Measurements from ENCODE around the gene TMIGD3. TPM values are rescaled to one million over a fixed set of nuclear protein-coding genes. Genes with fewer than 3 reads are reported as not detected.
A peak's percentile ranks its signal among the peaks of the same experiment; 100 is the strongest.

The TMIGD3 gene
- polyA plus RNA-seq, 1 donor (not counting 4 experiments of a cell fraction or from before 2014, with no cell fraction given) = not detected

DNA sequence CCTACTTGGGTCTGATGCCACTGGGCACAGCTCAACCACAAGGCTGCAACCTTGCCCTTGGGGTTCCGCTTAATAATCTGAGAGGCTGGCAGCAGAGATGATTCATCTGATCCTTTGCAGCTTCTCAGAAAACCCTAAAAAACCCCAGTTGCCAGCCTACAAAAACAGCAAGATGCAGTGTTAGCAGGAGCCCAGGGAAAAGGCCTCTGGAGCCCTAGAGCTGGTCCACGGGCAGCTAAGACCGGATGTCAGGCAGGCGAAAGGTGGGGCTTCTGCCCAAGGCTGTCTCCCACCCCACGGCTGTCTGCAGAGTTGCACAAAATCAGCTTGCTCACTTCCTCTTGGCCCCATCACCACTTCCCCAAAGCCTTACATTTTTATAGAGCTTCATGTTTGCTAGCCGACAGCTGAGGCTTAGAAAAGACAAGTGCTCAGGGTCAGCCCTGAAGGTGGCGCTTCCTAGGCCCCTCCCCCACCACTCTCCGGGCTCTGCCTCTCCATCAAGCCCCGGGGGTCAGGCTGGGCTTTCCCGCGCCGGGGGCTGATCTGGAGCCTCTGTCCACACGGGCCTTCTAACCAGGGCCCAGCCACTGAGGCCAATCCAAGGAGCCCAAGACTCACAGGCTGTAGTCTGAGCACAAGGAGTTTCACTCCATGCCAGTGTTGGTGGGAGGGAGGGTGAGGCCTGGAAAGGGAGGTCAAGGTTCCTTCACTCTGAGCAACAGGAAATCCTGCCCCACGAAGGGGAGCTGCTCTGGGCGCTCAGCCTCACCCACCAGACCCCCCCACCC, 4.2 kb upstream of the TMIGD3 start:
- Histone ChIP-seq H3K9ac (ENCODE audit: control insufficient read depth, extremely low read depth, insufficient read depth, low read length) (peak overlapping the region; percentile 17), H2AFZ (ENCODE audit: control insufficient read depth, low read length) (peak overlapping the region; percentile 85), H3K4me3 (ENCODE audit: control insufficient read depth in 2 of 3, extremely low read depth in 1 of 3, insufficient read depth in 2 of 3, low read depth in 1 of 3, low read length in 3 of 3) (peak overlapping the region in 1 of 3 experiments; percentile 49), H3K27me3 (ENCODE audit: control insufficient read depth, extremely low read depth, insufficient read depth, low read length) (peaks cover 13% of the 10 kb centered on the region), H3K9me3 (ENCODE audit: control insufficient read depth, low read depth, low read length) (no peaks in the 10 kb centered on the region), H3K79me2 (ENCODE audit: control insufficient read depth, insufficient read depth, low read length) (no peaks in the 10 kb centered on the region), H3K4me1 (ENCODE audit: control insufficient read depth, extremely low read depth, insufficient read depth, low read length) (peaks cover 14% of the 10 kb centered on the region), H3K9me1 (ENCODE audit: control insufficient read depth, extremely low read depth, insufficient read depth, low read length) (no peaks in the 10 kb centered on the region), H3K36me3 (ENCODE audit: control insufficient read depth in 2 of 2, extremely low read depth in 1 of 2, insufficient read depth in 2 of 2, low read length in 2 of 2) (no peaks in the 10 kb centered on the region), H3K4me2 (ENCODE audit: control insufficient read depth, extremely low read depth, insufficient read depth, low read depth, low read length) (peak overlapping the region; percentile 83), H4K20me1 (ENCODE audit: control insufficient read depth, extremely low read depth, insufficient read depth, low read length) (no peaks in the 10 kb centered on the region), H3K27ac (ENCODE audit: control insufficient read depth, insufficient read depth, low read length) (peak overlapping the region; percentile 29)
- TF ChIP-seq, protein P1, sequence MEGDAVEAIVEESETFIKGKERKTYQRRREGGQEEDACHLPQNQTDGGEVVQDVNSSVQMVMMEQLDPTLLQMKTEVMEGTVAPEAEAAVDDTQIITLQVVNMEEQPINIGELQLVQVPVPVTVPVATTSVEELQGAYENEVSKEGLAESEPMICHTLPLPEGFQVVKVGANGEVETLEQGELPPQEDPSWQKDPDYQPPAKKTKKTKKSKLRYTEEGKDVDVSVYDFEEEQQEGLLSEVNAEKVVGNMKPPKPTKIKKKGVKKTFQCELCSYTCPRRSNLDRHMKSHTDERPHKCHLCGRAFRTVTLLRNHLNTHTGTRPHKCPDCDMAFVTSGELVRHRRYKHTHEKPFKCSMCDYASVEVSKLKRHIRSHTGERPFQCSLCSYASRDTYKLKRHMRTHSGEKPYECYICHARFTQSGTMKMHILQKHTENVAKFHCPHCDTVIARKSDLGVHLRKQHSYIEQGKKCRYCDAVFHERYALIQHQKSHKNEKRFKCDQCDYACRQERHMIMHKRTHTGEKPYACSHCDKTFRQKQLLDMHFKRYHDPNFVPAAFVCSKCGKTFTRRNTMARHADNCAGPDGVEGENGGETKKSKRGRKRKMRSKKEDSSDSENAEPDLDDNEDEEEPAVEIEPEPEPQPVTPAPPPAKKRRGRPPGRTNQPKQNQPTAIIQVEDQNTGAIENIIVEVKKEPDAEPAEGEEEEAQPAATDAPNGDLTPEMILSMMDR (optimal IDR thresholded peaks at IDR 0.05 in 1 of 3, IDR thresholded peaks at IDR 0.05 in 1 of 3, conservative IDR thresholded peaks at IDR 0.05 in 1 of 3; ENCODE audit: extremely low read depth in 1 of 3, insufficient read depth in 2 of 3, low read length in 3 of 3) = no peak
- TF ChIP-seq EZH2 (IDR thresholded peaks at IDR 0.05; ENCODE audit: low read length) = no peak
- dilution Hi-C loops (cut with MboI; ENCODE audit: extremely low pct_ligation_motif_present, low sequenced_read_pairs) = no loop called here
- no peak for DNase-seq (ENCODE audit: low read depth, low spot score)
- no peak for FAIRE-seq

DNA sequence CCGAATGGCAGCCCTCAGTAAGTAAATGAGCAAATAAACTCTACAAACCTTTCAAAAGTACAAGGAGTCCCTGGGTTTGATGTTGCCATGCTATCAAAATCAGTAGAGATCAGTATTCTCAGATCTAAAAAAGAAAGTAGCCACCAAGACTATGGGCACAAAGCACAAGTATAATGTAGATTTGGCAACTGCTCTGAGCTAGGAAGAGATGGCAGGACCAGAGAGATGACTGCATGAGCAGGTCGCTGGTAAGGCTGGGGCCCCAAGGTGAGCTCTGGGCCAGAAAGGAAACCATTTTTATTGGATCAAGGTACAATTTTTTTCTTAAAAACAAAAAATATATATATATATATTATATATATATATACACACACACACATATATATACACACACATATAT, 3.1 kb upstream of the TMIGD3 start:
- H3K9ac ChIP-seq (ENCODE audit: control insufficient read depth, extremely low read depth, insufficient read depth, low read length) = no peak overlapping the region
- H3K4me3 ChIP-seq (ENCODE audit: control insufficient read depth in 2 of 3, extremely low read depth in 1 of 3, insufficient read depth in 2 of 3, low read depth in 1 of 3, low read length in 3 of 3) = no peak overlapping the region
- FAIRE-seq (no peak), DNase-seq (ENCODE audit: low read depth, low spot score) (no peak)
- no peak overlapping the region for H3K27ac ChIP-seq (ENCODE audit: control insufficient read depth, insufficient read depth, low read length)
- H3K27me3 ChIP-seq (ENCODE audit: control insufficient read depth, extremely low read depth, insufficient read depth, low read length) = peaks cover 13% of the 10 kb centered on the region
- TF ChIP-seq EZH2 (IDR thresholded peaks at IDR 0.05; ENCODE audit: low read length) = no peak
- TF ChIP-seq, protein P1 (optimal IDR thresholded peaks at IDR 0.05 in 1 of 3, IDR thresholded peaks at IDR 0.05 in 1 of 3, conservative IDR thresholded peaks at IDR 0.05 in 1 of 3; ENCODE audit: extremely low read depth in 1 of 3, insufficient read depth in 2 of 3, low read length in 3 of 3) = no peak
- H3K4me2 ChIP-seq (ENCODE audit: control insufficient read depth, extremely low read depth, insufficient read depth, low read depth, low read length) = no peak overlapping the region
- H3K9me1 ChIP-seq (ENCODE audit: control insufficient read depth, extremely low read depth, insufficient read depth, low read length) = no peaks in the 10 kb centered on the region
- no peak overlapping the region for H2AFZ ChIP-seq (ENCODE audit: control insufficient read depth, low read length)
- dilution Hi-C loops (cut with MboI; ENCODE audit: extremely low pct_ligation_motif_present, low sequenced_read_pairs) = no loop called here
- H3K36me3 ChIP-seq (ENCODE audit: control insufficient read depth in 2 of 2, extremely low read depth in 1 of 2, insufficient read depth in 2 of 2, low read length in 2 of 2) = no peaks in the 10 kb centered on the region
- no peaks in the 10 kb centered on the region for H3K9me3 ChIP-seq (ENCODE audit: control insufficient read depth, low read depth, low read length)
- no peaks in the 10 kb centered on the region for H3K79me2 ChIP-seq (ENCODE audit: control insufficient read depth, insufficient read depth, low read length)
- no peaks in the 10 kb centered on the region for H4K20me1 ChIP-seq (ENCODE audit: control insufficient read depth, extremely low read depth, insufficient read depth, low read length)
- peaks cover 14% of the 10 kb centered on the region for H3K4me1 ChIP-seq (ENCODE audit: control insufficient read depth, extremely low read depth, insufficient read depth, low read length)
